ENCODE data around the gene ZDHHC20. TPM values are rescaled to one million over a fixed set of nuclear protein-coding genes. Genes with fewer than 3 reads are reported as not detected.

Gene ZDHHC20
- total RNA-seq, 2 experiments from 2014 or later = 65.7 to 68.0 TPM

DNA sequence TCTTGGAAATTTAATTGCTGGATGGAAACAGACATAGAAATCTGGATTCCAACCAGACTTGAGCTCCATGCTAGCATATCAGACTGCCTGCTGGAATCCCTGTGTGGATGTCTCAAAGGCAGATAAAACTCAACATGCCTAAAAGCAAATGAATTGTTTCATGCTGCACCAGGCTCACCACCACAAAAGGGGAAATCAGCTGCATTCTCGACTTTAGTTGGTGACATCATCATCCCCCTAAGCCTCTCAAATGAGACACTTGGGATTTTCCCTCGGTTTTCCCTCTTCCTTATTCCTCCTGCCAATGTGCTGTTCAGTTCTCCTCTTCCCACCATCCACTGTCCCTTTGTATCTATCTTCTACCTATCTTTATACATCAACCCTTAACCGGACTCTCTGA, 134.3 kb downstream of the ZDHHC20 start:
- no peak for ATAC-seq
- Mint-ChIP-seq H3K27ac (no peak overlapping the region), H3K4me3 (no peak overlapping the region), H3K4me1 (peaks cover 32% of the 10 kb centered on the region), H3K27me3 (no peaks in the 10 kb centered on the region), H3K36me3 (peaks cover 19% of the 10 kb centered on the region), H3K9me3 (ENCODE audit: low read depth) (no peaks in the 10 kb centered on the region)
- CTCF ChIA-PET = interaction anchor here (2.0 kb wide), 1 partner anchor 153 kb away, joined by 5 read pairs; no protein-coding TSS in a partner anchor
- no peak for DNase-seq

DNA sequence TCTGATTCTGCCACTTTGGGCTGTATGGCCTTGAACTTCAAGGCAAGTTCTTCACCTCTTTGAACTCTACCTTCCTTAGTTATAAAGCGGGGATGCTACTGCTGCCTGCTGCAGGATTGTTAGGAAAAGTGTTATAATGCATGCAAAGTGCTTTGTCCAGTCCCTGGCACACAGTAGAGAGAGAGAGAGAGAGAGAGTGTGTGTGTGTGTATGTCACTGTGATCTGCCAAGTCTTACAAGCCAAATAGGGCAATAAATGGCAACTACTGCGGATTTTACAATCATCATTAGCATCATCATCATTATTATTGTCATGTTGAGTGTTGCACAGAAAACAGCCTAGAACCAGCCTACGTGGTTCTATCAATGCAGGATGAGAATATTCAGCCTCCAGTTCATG, 136.1 kb downstream of the ZDHHC20 start:
- Mint-ChIP-seq H3K36me3 (peaks cover 22% of the 10 kb centered on the region), H3K27me3 (no peaks in the 10 kb centered on the region), H3K27ac (no peak overlapping the region), H3K4me3 (no peak overlapping the region), H3K9me3 (ENCODE audit: low read depth) (no peaks in the 10 kb centered on the region), H3K4me1 (peaks cover 15% of the 10 kb centered on the region)
- DNase-seq = no peak
- no peak for ATAC-seq
- CTCF ChIA-PET = interaction anchor here (0.8 kb wide), 1 partner anchor 24 kb away, joined by 3 read pairs; no protein-coding TSS in a partner anchor

Other genes starting within 250 kb of the ZDHHC20 start
- gene MICU2, start 144.9 kb upstream of the ZDHHC20 start, total RNA-seq = 10 to 100 TPM; 34.6 to 35.1 TPM
- under 1 TPM; 0.89 to 0.99 TPM for gene FGF9, start 211.8 kb upstream of the ZDHHC20 start, total RNA-seq